ENCODE measurements around the gene SPOP. TPM values are rescaled to one million over a fixed set of nuclear protein-coding genes. Genes with fewer than 3 reads are reported as not detected.

The SPOP gene
- total and polyA plus RNA-seq, 2 experiments from 2014 or later = 13.9 to 18.6 TPM

GRCh38 chr17:49629447-49629846, 48.5 kb downstream of the SPOP start:
- Mint-ChIP-seq H3K4me3 (no peak overlapping the region), H3K27ac (no peak overlapping the region), H3K9me3 (no peaks in the 10 kb centered on the region), H3K36me3 (ENCODE audit: low read depth) (no peaks in the 10 kb centered on the region), H3K27me3 (ENCODE audit: insufficient read depth, low read depth, poor library complexity) (no peaks in the 10 kb centered on the region), H3K4me1 (peaks cover 15% of the 10 kb centered on the region; the same call in 2 of the 3 replicates)
- no peak for TF ChIP-seq EZH2 (IDR thresholded peaks at IDR 0.05; ENCODE audit: low read depth, unreplicated experiment)
- TF ChIP-seq CTCF (conservative IDR thresholded peaks at IDR 0.05; ENCODE audit: low read depth in 2 of 2) = no peak
- no peak for TF ChIP-seq ZNF114 (CRISPR knock-in tag; IDR thresholded peaks at IDR 0.05)
- TF ChIP-seq NANOG (IDR thresholded peaks at IDR 0.05; ENCODE audit: borderline replicate concordance) = no peak
- TF ChIP-seq CREB1 (CRISPR knock-in tag; IDR thresholded peaks at IDR 0.05; ENCODE audit: low read depth) = no peak
- no peak for TF ChIP-seq JUNB (IDR thresholded peaks at IDR 0.05; ENCODE audit: unreplicated experiment)
- TF ChIP-seq EZH2phosphoT487 (IDR thresholded peaks at IDR 0.05; ENCODE audit: unreplicated experiment) = no peak
- Histone ChIP-seq H3K4me2 (no peak overlapping the region), H3K36me3 (ENCODE audit: insufficient read depth) (no peaks in the 10 kb centered on the region), H3K4me1 (ENCODE audit: insufficient read depth) (peaks cover 10% of the 10 kb centered on the region; the same call in 1 of the 2 replicates), H3K27me3 (ENCODE audit: insufficient read depth) (no peaks in the 10 kb centered on the region), H3K4me3 (no peak overlapping the region), H3K27ac (ENCODE audit: low read depth) (no peak overlapping the region), H3F3A (replicated peaks; ENCODE audit: low read depth) (no peaks in the 10 kb centered on the region), H2AFZ (no peak overlapping the region), H4K20me1 (replicated peaks; ENCODE audit: insufficient read depth) (no peaks in the 10 kb centered on the region; the same call in 1 of the 2 replicates), H3K79me2 (replicated peaks; ENCODE audit: insufficient read depth) (peaks cover 21% of the 10 kb centered on the region), H3K9me2 (ENCODE audit: insufficient read depth) (no peaks in the 10 kb centered on the region)
- DNase-seq (ENCODE audit: low spot score) (no peak), ATAC-seq (no peak)

GRCh38 chr17:49624896-49625295, 53.0 kb downstream of the SPOP start:
- ATAC-seq (no peak), DNase-seq (ENCODE audit: low spot score) (no peak)
- Mint-ChIP-seq H3K4me1 (no peaks in the 10 kb centered on the region), H3K9me3 (no peaks in the 10 kb centered on the region), H3K27ac (no peak overlapping the region), H3K27me3 (ENCODE audit: insufficient read depth, low read depth, poor library complexity) (no peaks in the 10 kb centered on the region), H3K36me3 (ENCODE audit: low read depth) (peaks cover 13% of the 10 kb centered on the region), H3K4me3 (no peak overlapping the region)
- Histone ChIP-seq H3K36me3 (ENCODE audit: insufficient read depth) (no peaks in the 10 kb centered on the region), H3K79me2 (replicated peaks; ENCODE audit: insufficient read depth) (peaks cover 11% of the 10 kb centered on the region), H4K20me1 (replicated peaks; ENCODE audit: insufficient read depth) (no peaks in the 10 kb centered on the region; the same call in none of the 2 replicates), H3F3A (replicated peaks; ENCODE audit: low read depth) (no peaks in the 10 kb centered on the region), H3K4me2 (no peak overlapping the region), H2AFZ (no peak overlapping the region), H3K4me3 (no peak overlapping the region), H3K9me2 (ENCODE audit: insufficient read depth) (no peaks in the 10 kb centered on the region), H3K27ac (ENCODE audit: low read depth) (no peak overlapping the region), H3K27me3 (ENCODE audit: insufficient read depth) (no peaks in the 10 kb centered on the region), H3K4me1 (ENCODE audit: insufficient read depth) (no peaks in the 10 kb centered on the region)
- TF ChIP-seq ZNF462 (CRISPR knock-in tag; IDR thresholded peaks at IDR 0.05) (no peak), STAT1 (IDR thresholded peaks at IDR 0.05; ENCODE audit: unreplicated experiment) (no peak), CREB1 (CRISPR knock-in tag; IDR thresholded peaks at IDR 0.05; ENCODE audit: low read depth) (no peak), REST (IDR thresholded peaks at IDR 0.05; ENCODE audit: unreplicated experiment) (no peak), ZNF114 (CRISPR knock-in tag; IDR thresholded peaks at IDR 0.05) (no peak)

Measured in GM23338 (cell line).